ENCODE results near the gene OLIG2. TPM values are rescaled to one million over a fixed set of nuclear protein-coding genes. Genes with fewer than 3 reads are reported as not detected.

OLIG2 gene
- total and polyA plus RNA-seq, 2 of the 4 experiments (the other 2 are of a cell fraction): not detected

GRCh38 chr21:32978331-32979270 is 47.1 kb upstream of the OLIG2 start:
- Histone ChIP-seq H3K4me3 (ENCODE audit: insufficient read depth, low read depth, low read length) (no peak overlapping the region), H3K56ac (ENCODE audit: extremely low read depth, insufficient read depth, low read length) (no peak overlapping the region), H4K5ac (ENCODE audit: low read depth, low read length) (no peak overlapping the region), H3K4me1 (ENCODE audit: control insufficient read depth, insufficient read depth, low read length) (no peaks in the 10 kb centered on the region), H3K36me3 (ENCODE audit: control insufficient read depth, insufficient read depth, low read length) (no peaks in the 10 kb centered on the region), H3K4me2 (ENCODE audit: low read depth, low read length) (no peak overlapping the region), H4K91ac (ENCODE audit: insufficient read depth, low read depth, low read length) (no peak overlapping the region), H3K27me3 (ENCODE audit: control insufficient read depth, insufficient read depth, low read length) (peaks cover 19% of the 10 kb centered on the region), H4K8ac (ENCODE audit: low read depth in 2 of 2, low read length in 2 of 2) (no peak overlapping the region), H2AK9ac (replicated peaks; ENCODE audit: low read depth, low read length, poor library complexity) (no peak overlapping the region), H2BK15ac (ENCODE audit: low read depth, low read length) (no peak overlapping the region), H3K9ac (ENCODE audit: low read depth, low read length) (no peak overlapping the region), H4K20me1 (ENCODE audit: insufficient read depth, low read length) (no peaks in the 10 kb centered on the region), H3K18ac (ENCODE audit: low read depth, low read length) (no peak overlapping the region), H3K23ac (ENCODE audit: low read depth, low read length) (no peak overlapping the region), H3K9me3 (ENCODE audit: control insufficient read depth, insufficient read depth, low read length) (no peaks in the 10 kb centered on the region), H2BK5ac (ENCODE audit: low read depth, low read length, poor library complexity, severe bottlenecking) (no peak overlapping the region), H3K27ac (ENCODE audit: insufficient read depth, low read length) (no peak overlapping the region), H2BK20ac (ENCODE audit: low read depth, low read length) (no peak overlapping the region), H3K4ac (ENCODE audit: low read depth, low read length) (no peak overlapping the region), H3K79me1 (ENCODE audit: low read depth in 1 of 2, low read length in 2 of 2) (no peaks in the 10 kb centered on the region), H2BK120ac (ENCODE audit: low read depth, low read length) (no peak overlapping the region), H3K9me1 (ENCODE audit: insufficient read depth, low read length) (no peaks in the 10 kb centered on the region), H3K14ac (replicated peaks; ENCODE audit: low read depth, low read length) (no peak overlapping the region), H2AFZ (replicated peaks; ENCODE audit: low read length, poor library complexity) (no peak overlapping the region), H2AK5ac (ENCODE audit: low read depth, low read length) (no peak overlapping the region)
- intact Hi-C loops (cut with micrococcal nuclease) (no loop called here), dilution Hi-C loops (cut with HindIII; ENCODE audit: low sequenced_read_pairs, unreplicated experiment) (no loop called here), in situ Hi-C loops (cut with MboI; ENCODE audit: low sequenced_read_pairs) (loop anchor here (25.0 kb wide), 1 partner anchor 484 kb away; no protein-coding TSS in a partner anchor)
- no peak for ATAC-seq (ENCODE audit: low read depth)
- TF ChIP-seq SMC3 (IDR thresholded peaks at IDR 0.05; ENCODE audit: low read depth, low read length) (no peak), POLR2A (IDR thresholded peaks at IDR 0.05; ENCODE audit: low read depth, low read length) (no peak), CEBPB (IDR thresholded peaks at IDR 0.05; ENCODE audit: low read depth, low read length) (no peak), USF2 (IDR thresholded peaks at IDR 0.05; ENCODE audit: low read depth, low read length) (no peak), RFX5 (IDR thresholded peaks at IDR 0.05; ENCODE audit: low read depth, low read length) (no peak), ELK1 (IDR thresholded peaks at IDR 0.05; ENCODE audit: borderline replicate concordance, low read depth, low read length) (no peak), FOS (IDR thresholded peaks at IDR 0.05; ENCODE audit: low read depth, low read length) (no peak)
- WGBS, 2 experiments (ENCODE audit: extremely low coverage in 2 of 2, insufficient read length in 1 of 2): 83% methylated on average over 13 of the region's 39 CpGs; no CpG with 5 or more reads in 1 of the 2 experiments
- no peak for DNase-seq
- CTCF ChIA-PET: no interaction called here
- POLR2A ChIA-PET (ENCODE audit: unreplicated experiment): no interaction called here
- no TSS peak for BruUV-seq (replicated peaks)
